ENCODE measurements around the gene TAS2R60.

Gene TAS2R60

DNA sequence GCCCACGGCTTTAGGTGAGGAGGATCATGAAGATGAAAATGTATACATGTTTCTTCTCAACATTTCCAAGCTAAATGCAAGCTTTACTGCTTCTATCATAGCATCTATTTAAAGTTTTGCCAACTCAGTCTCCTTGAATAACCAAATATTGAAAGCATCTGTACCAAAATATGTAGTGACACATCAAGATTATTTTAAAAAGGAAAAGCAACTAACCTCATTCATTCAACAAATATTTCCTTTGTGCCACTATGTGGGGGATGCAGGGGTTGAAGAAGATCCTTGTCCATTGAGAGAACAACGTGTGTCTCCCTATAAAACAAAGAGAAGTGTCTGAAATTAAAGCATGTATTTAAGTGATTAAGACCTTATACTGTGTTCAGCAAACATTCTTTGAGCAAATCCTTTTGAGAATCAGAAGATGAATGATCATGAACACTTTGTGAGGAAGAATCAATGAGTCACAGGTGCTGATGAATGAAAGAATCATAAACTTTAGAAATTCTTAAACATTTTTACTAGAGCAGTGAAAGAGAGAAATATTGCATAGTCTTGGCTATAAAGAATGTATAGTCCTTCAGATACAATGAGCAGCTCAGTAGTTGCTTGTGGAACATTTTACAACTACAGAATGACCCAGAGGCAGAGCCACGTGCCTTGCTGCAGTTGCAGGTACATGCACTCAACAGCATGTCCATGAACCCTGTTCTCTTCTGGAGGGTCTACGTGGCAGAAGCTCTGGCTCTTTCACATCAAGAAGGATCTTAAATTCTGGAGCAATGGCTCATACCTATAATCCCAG is 13.9 kb downstream of the TAS2R60 start:
- Histone ChIP-seq H3K4me3 (replicated peaks; ENCODE audit: low read depth, low read length) (no peak overlapping the region), H3K27me3 (replicated peaks; ENCODE audit: control insufficient read depth, insufficient read depth, low read length) (no peaks in the 10 kb centered on the region), H3K36me3 (ENCODE audit: control insufficient read depth, insufficient read depth, low read length) (no peaks in the 10 kb centered on the region)
- no peak for DNase-seq (ENCODE audit: extremely low read depth, insufficient read length)
- no peak for TF ChIP-seq CTCF (IDR thresholded peaks at IDR 0.05; ENCODE audit: insufficient read depth, low read length, poor library complexity, severe bottlenecking)

- H3K36me3 ChIP-seq (ENCODE audit: control insufficient read depth, insufficient read depth, low read length): no peaks in the 10 kb centered on the region
- no peak for DNase-seq (ENCODE audit: extremely low read depth, insufficient read length)
- no peak for TF ChIP-seq CTCF (IDR thresholded peaks at IDR 0.05; ENCODE audit: insufficient read depth, low read length, poor library complexity, severe bottlenecking)
- H3K4me3 ChIP-seq (replicated peaks; ENCODE audit: low read depth, low read length): no peak overlapping the region
- no peaks in the 10 kb centered on the region for H3K27me3 ChIP-seq (replicated peaks; ENCODE audit: control insufficient read depth, insufficient read depth, low read length)
These were observed 15.0 kb downstream of the TAS2R60 start for GRCh38 chr7:143458263-143458662.

- no peak for TF ChIP-seq CTCF (IDR thresholded peaks at IDR 0.05; ENCODE audit: insufficient read depth, low read length, poor library complexity, severe bottlenecking)
- DNase-seq (ENCODE audit: extremely low read depth, insufficient read length): no peak
- H3K27me3 ChIP-seq (replicated peaks; ENCODE audit: control insufficient read depth, insufficient read depth, low read length): no peaks in the 10 kb centered on the region
- no peak overlapping the region for H3K4me3 ChIP-seq (replicated peaks; ENCODE audit: low read depth, low read length)
- no peaks in the 10 kb centered on the region for H3K36me3 ChIP-seq (ENCODE audit: control insufficient read depth, insufficient read depth, low read length)
These were observed 15.4 kb downstream of the TAS2R60 start for GRCh38 chr7:143458681-143459080.

DNA sequence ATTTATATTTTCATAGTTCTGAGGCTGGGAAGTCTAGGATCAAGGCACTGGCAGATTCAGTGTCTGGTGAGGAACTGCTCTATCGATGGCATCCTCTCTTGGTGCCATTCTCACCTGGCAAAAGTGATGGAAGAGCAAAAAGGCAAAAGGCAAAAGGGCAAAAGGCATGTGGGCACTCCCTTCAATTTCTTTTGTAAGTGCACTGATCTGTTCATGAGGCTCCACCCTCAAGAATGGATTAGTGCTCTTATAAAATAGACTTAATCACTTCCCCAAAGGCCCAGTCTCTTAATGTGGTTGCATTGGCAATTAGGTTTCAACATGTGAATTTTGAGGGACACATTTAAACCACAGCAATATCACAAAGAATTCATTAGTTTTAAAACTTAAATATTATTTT is 16.1 kb downstream of the TAS2R60 start:
- no peaks in the 10 kb centered on the region for H3K27me3 ChIP-seq (replicated peaks; ENCODE audit: control insufficient read depth, insufficient read depth, low read length)
- TF ChIP-seq CTCF (IDR thresholded peaks at IDR 0.05; ENCODE audit: insufficient read depth, low read length, poor library complexity, severe bottlenecking): no peak
- no peak overlapping the region for H3K4me3 ChIP-seq (replicated peaks; ENCODE audit: low read depth, low read length)
- DNase-seq (ENCODE audit: extremely low read depth, insufficient read length): no peak
- no peaks in the 10 kb centered on the region for H3K36me3 ChIP-seq (ENCODE audit: control insufficient read depth, insufficient read depth, low read length)

DNA sequence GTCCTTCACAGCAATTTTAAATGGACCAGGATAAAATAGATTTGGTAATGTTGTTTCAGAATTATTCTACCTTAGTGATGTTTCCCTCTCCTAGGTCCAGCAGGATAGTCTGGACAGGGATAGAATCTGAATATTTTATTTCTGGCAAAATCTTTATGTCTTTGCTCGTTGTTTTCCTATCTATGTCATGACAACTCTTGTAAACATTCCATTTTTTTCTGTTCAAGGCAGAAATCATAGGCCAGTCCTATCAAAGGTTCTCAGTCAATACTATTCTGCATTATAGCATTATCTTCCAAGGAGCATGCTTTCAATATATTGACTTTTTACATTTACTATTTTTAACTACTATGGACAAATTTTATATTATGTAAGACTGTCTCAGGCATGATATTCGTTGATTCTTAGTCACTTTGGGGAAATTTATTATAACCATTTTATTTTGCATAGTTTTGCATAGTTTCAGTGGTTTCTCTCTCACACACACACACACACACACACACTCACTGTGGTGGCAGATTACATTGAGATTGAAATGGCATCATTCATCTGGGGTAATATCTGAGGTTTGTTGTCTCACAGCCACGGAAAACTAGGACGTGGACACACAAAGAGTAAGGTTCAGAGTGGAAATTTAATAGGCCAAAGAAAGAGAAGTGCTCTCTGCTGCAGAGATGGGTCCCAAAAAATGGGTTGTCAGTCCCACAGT is 17.2 kb downstream of the TAS2R60 start:
- no peak for TF ChIP-seq CTCF (IDR thresholded peaks at IDR 0.05; ENCODE audit: insufficient read depth, low read length, poor library complexity, severe bottlenecking)
- H3K36me3 ChIP-seq (ENCODE audit: control insufficient read depth, insufficient read depth, low read length): no peaks in the 10 kb centered on the region

More for the DNA sequence above, 17.2 kb downstream of the TAS2R60 start:
- Histone ChIP-seq H3K27me3 (replicated peaks; ENCODE audit: control insufficient read depth, insufficient read depth, low read length) (no peaks in the 10 kb centered on the region), H3K4me3 (replicated peaks; ENCODE audit: low read depth, low read length) (no peak overlapping the region)
- DNase-seq (ENCODE audit: extremely low read depth, insufficient read length): no peak
